ENCODE measurements around the gene AEBP1.

Gene AEBP1

GRCh38 chr7:44108768-44109750 lies 4.9 kb downstream of the AEBP1 start:
- H3K9ac ChIP-seq (ENCODE audit: low read length), result no peak overlapping the region
- H3K4me1 ChIP-seq (ENCODE audit: control insufficient read depth, insufficient read depth, low read length), result peaks cover 13% of the 10 kb centered on the region
- no peak overlapping the region for H3K27ac ChIP-seq (ENCODE audit: low read depth, low read length)
- peaks cover 43% of the 10 kb centered on the region for H3K36me3 ChIP-seq (ENCODE audit: control insufficient read depth, insufficient read depth, low read length)
- peaks cover 9% of the 10 kb centered on the region for H3K27me3 ChIP-seq (ENCODE audit: control insufficient read depth, insufficient read depth, low read length)
- H3K4me3 ChIP-seq (ENCODE audit: low read depth, low read length), result no peak overlapping the region
- no peaks in the 10 kb centered on the region for H3K9me3 ChIP-seq (ENCODE audit: control insufficient read depth, insufficient read depth, low read depth, low read length)

GRCh38 chr7:44109991-44110390 lies 5.8 kb downstream of the AEBP1 start:
- peaks cover 52% of the 10 kb centered on the region for H3K36me3 ChIP-seq (ENCODE audit: control insufficient read depth, insufficient read depth, low read length)
- no peak overlapping the region for H3K4me3 ChIP-seq (ENCODE audit: low read depth, low read length)
- peaks cover 7% of the 10 kb centered on the region for H3K27me3 ChIP-seq (ENCODE audit: control insufficient read depth, insufficient read depth, low read length)
- H3K9me3 ChIP-seq (ENCODE audit: control insufficient read depth, insufficient read depth, low read depth, low read length), result no peaks in the 10 kb centered on the region
- peaks cover 12% of the 10 kb centered on the region for H3K4me1 ChIP-seq (ENCODE audit: control insufficient read depth, insufficient read depth, low read length)
- no peak overlapping the region for H3K9ac ChIP-seq (ENCODE audit: low read length)
- no peak overlapping the region for H3K27ac ChIP-seq (ENCODE audit: low read depth, low read length)

GRCh38 chr7:44110719-44111635 lies 6.8 kb downstream of the AEBP1 start:
- Histone ChIP-seq H3K9ac (ENCODE audit: low read length) (no peak overlapping the region), H3K36me3 (ENCODE audit: control insufficient read depth, insufficient read depth, low read length) (peaks cover 62% of the 10 kb centered on the region), H3K4me3 (ENCODE audit: low read depth, low read length) (no peak overlapping the region), H3K27ac (ENCODE audit: low read depth, low read length) (no peak overlapping the region), H3K27me3 (ENCODE audit: control insufficient read depth, insufficient read depth, low read length) (no peaks in the 10 kb centered on the region), H3K4me1 (ENCODE audit: control insufficient read depth, insufficient read depth, low read length) (peaks cover 4% of the 10 kb centered on the region), H3K9me3 (ENCODE audit: control insufficient read depth, insufficient read depth, low read depth, low read length) (no peaks in the 10 kb centered on the region)

- Histone ChIP-seq H3K36me3 (ENCODE audit: control insufficient read depth, insufficient read depth, low read length) (peaks cover 70% of the 10 kb centered on the region), H3K27me3 (ENCODE audit: control insufficient read depth, insufficient read depth, low read length) (no peaks in the 10 kb centered on the region), H3K9me3 (ENCODE audit: control insufficient read depth, insufficient read depth, low read depth, low read length) (no peaks in the 10 kb centered on the region), H3K27ac (ENCODE audit: low read depth, low read length) (no peak overlapping the region), H3K4me3 (ENCODE audit: low read depth, low read length) (no peak overlapping the region), H3K9ac (ENCODE audit: low read length) (no peak overlapping the region), H3K4me1 (ENCODE audit: control insufficient read depth, insufficient read depth, low read length) (peaks cover 4% of the 10 kb centered on the region)
These were observed 7.6 kb downstream of the AEBP1 start for GRCh38 chr7:44111761-44112160.

GRCh38 chr7:44112231-44112996 lies 8.3 kb downstream of the AEBP1 start:
- Histone ChIP-seq H3K27me3 (ENCODE audit: control insufficient read depth, insufficient read depth, low read length) (no peaks in the 10 kb centered on the region), H3K36me3 (ENCODE audit: control insufficient read depth, insufficient read depth, low read length) (peaks cover 72% of the 10 kb centered on the region), H3K9me3 (ENCODE audit: control insufficient read depth, insufficient read depth, low read depth, low read length) (no peaks in the 10 kb centered on the region), H3K9ac (ENCODE audit: low read length) (no peak overlapping the region), H3K4me1 (ENCODE audit: control insufficient read depth, insufficient read depth, low read length) (peaks cover 4% of the 10 kb centered on the region), H3K27ac (ENCODE audit: low read depth, low read length) (no peak overlapping the region), H3K4me3 (ENCODE audit: low read depth, low read length) (peak overlapping the region; percentile 50)

GRCh38 chr7:44112997-44113763 lies 9.0 kb downstream of the AEBP1 start:
- Histone ChIP-seq H3K4me1 (ENCODE audit: control insufficient read depth, insufficient read depth, low read length) (peaks cover 4% of the 10 kb centered on the region), H3K9me3 (ENCODE audit: control insufficient read depth, insufficient read depth, low read depth, low read length) (no peaks in the 10 kb centered on the region), H3K27ac (ENCODE audit: low read depth, low read length) (no peak overlapping the region), H3K27me3 (ENCODE audit: control insufficient read depth, insufficient read depth, low read length) (no peaks in the 10 kb centered on the region), H3K36me3 (ENCODE audit: control insufficient read depth, insufficient read depth, low read length) (peaks cover 75% of the 10 kb centered on the region), H3K4me3 (ENCODE audit: low read depth, low read length) (peak overlapping the region; percentile 50), H3K9ac (ENCODE audit: low read length) (no peak overlapping the region)

- H3K36me3 ChIP-seq (ENCODE audit: control insufficient read depth, insufficient read depth, low read length), result peaks cover 78% of the 10 kb centered on the region
These were observed 9.7 kb downstream of the AEBP1 start for GRCh38 chr7:44113764-44114354.

GRCh38 chr7:44114586-44115310 lies 10.6 kb downstream of the AEBP1 start:
- Histone ChIP-seq H3K27me3 (ENCODE audit: control insufficient read depth, insufficient read depth, low read length) (no peaks in the 10 kb centered on the region), H3K4me3 (ENCODE audit: low read depth, low read length) (no peak overlapping the region), H3K9ac (ENCODE audit: low read length) (no peak overlapping the region), H3K27ac (ENCODE audit: low read depth, low read length) (no peak overlapping the region), H3K36me3 (ENCODE audit: control insufficient read depth, insufficient read depth, low read length) (peaks cover 84% of the 10 kb centered on the region), H3K9me3 (ENCODE audit: control insufficient read depth, insufficient read depth, low read depth, low read length) (no peaks in the 10 kb centered on the region), H3K4me1 (ENCODE audit: control insufficient read depth, insufficient read depth, low read length) (peaks cover 4% of the 10 kb centered on the region)

More at GRCh38 chr7:44113764-44114354, 9.7 kb downstream of the AEBP1 start:
- H3K9ac ChIP-seq (ENCODE audit: low read length), result no peak overlapping the region
- no peak overlapping the region for H3K4me3 ChIP-seq (ENCODE audit: low read depth, low read length)
- no peak overlapping the region for H3K27ac ChIP-seq (ENCODE audit: low read depth, low read length)
- no peaks in the 10 kb centered on the region for H3K9me3 ChIP-seq (ENCODE audit: control insufficient read depth, insufficient read depth, low read depth, low read length)
- H3K4me1 ChIP-seq (ENCODE audit: control insufficient read depth, insufficient read depth, low read length), result peaks cover 4% of the 10 kb centered on the region
- no peaks in the 10 kb centered on the region for H3K27me3 ChIP-seq (ENCODE audit: control insufficient read depth, insufficient read depth, low read length)

- H3K36me3 ChIP-seq (ENCODE audit: control insufficient read depth, insufficient read depth, low read length), result peaks cover 85% of the 10 kb centered on the region
- no peak overlapping the region for H3K27ac ChIP-seq (ENCODE audit: low read depth, low read length)
- no peak overlapping the region for H3K9ac ChIP-seq (ENCODE audit: low read length)
- no peaks in the 10 kb centered on the region for H3K9me3 ChIP-seq (ENCODE audit: control insufficient read depth, insufficient read depth, low read depth, low read length)
- H3K27me3 ChIP-seq (ENCODE audit: control insufficient read depth, insufficient read depth, low read length), result no peaks in the 10 kb centered on the region
- H3K4me3 ChIP-seq (ENCODE audit: low read depth, low read length), result no peak overlapping the region
- peaks cover 4% of the 10 kb centered on the region for H3K4me1 ChIP-seq (ENCODE audit: control insufficient read depth, insufficient read depth, low read length)
These were observed 12.1 kb downstream of the AEBP1 start for GRCh38 chr7:44116087-44116788.
